Panc1 (cell line): ENCODE measurements around the gene SELENBP1. TPM values are rescaled to one million over a fixed set of nuclear protein-coding genes. Genes with fewer than 3 reads are reported as not detected.

Experiments used
- ATAC-seq: fragments of 200-7000 bp; cut with Tn5 transposase; 2 replicates; pipeline ENCODE4 v1.9.1; 2020; ENCODE audit warnings: mild to moderate bottlenecking, moderate library complexity
- BruUV-seq: library from RNA; stranded (reverse); fragments of 400-500 nt; replicated peaks from 2 replicates; lab custom pipeline; 2021; lab: Mats Ljungman, UMichigan
- CTCF ChIA-PET: fragments of 300-600 bp; sonication (Branson Sonifier 250); formaldehyde crosslinking; loops from one replicate; lab custom pipeline; 2022; ENCODE audit warnings: antibody characterized with exemption; lab: Charles Lee
- POLR2A ChIA-PET: fragments of 300-600 bp; sonication (Branson Sonifier 250); formaldehyde crosslinking; loops from one replicate; lab custom pipeline; 2022; ENCODE audit warnings: antibody characterized with exemption; lab: Charles Lee
- DNase-seq: peaks from one replicate; pipeline ENCODE4 v3.0.0-alpha.2; 2010; ENCODE audit warnings: low read depth, low spot score
- H3K27ac ChIP-seq: 2 replicates; pipeline ENCODE4 v1.5.1; 2011; ENCODE audit warnings: mild to moderate bottlenecking, low read length, inconsistent platforms
- H3K27me3 ChIP-seq: fragments of 200-500 bp; sonication (Bioruptor generic); 2 replicates; pipeline ENCODE4 v1.6.0; 2014; ENCODE audit warnings: low read length, inconsistent platforms; ENCODE audit not compliant: control insufficient read depth, insufficient read depth
- H3K36me3 ChIP-seq: fragments of 200-500 bp; sonication (Bioruptor generic); 2 replicates; pipeline ENCODE4 v1.5.1; 2014; ENCODE audit warnings: inconsistent platforms, mild to moderate bottlenecking, low read length, moderate library complexity; ENCODE audit not compliant: control insufficient read depth, insufficient read depth
- H3K4me1 ChIP-seq: 2 replicates; pipeline ENCODE4 v1.5.1; 2011; ENCODE audit warnings: inconsistent platforms, mild to moderate bottlenecking, low read length, moderate library complexity; ENCODE audit not compliant: control insufficient read depth, insufficient read depth
- H3K4me3 ChIP-seq, 2 experiments: 2 replicates each; pipeline ENCODE4 v1.5.1; 2011 to 2012; ENCODE audit warnings: low read depth in 2 of 2, low read length in 2 of 2, mild to moderate bottlenecking in 2 of 2, inconsistent platforms in 1 of 2, moderate library complexity in 1 of 2
- H3K9me3 ChIP-seq: fragments of 200-500 bp; sonication (Bioruptor generic); 2 replicates; pipeline ENCODE4 v1.5.1; 2014; ENCODE audit warnings: low read depth, mild to moderate bottlenecking, inconsistent platforms, low read length, moderate library complexity; ENCODE audit not compliant: control insufficient read depth, insufficient read depth
- POLR2AphosphoS5 ChIP-seq: IDR thresholded peaks from 2 replicates; pipeline ENCODE4 v1.6.1; 2012; ENCODE audit warnings: mild to moderate bottlenecking, low read depth, low read length, moderate library complexity
- SIN3A ChIP-seq: IDR thresholded peaks from 2 replicates; pipeline ENCODE4 v1.6.1; 2012; ENCODE audit warnings: low read depth, mild to moderate bottlenecking, low read length, moderate library complexity, borderline replicate concordance; ENCODE audit not compliant: insufficient read depth
- TCF7L2 ChIP-seq: IDR thresholded peaks from 2 replicates; pipeline ENCODE4 v1.6.1; 2011; ENCODE audit warnings: mild to moderate bottlenecking, low read depth, low read length, inconsistent platforms
- in situ Hi-C: cut with HindIII; loops from 2 replicates; pipeline ENCODE4 v1.10.0; 2016; ENCODE audit warnings: low sequenced_read_pairs, low pct_unique_long_range_greater_than_20kb
- intact Hi-C: fragments of 100-400 bp; cut with micrococcal nuclease; formaldehyde crosslinking; loops from one replicate; pipeline ENCODE4 v1.10.0; 2022; ENCODE audit not compliant: unreplicated experiment
- total RNA-seq: library from RNA; stranded (reverse); gene quantifications from one replicate; pipeline ENCODE4 v1.2.1, GENCODE V29; 2021; ENCODE audit not compliant: unreplicated experiment
- TF ChIP-seq, protein P1 (sequence below), 2 experiments: IDR thresholded peaks; 2 replicates each; pipeline ENCODE4 v1.6.1; 2011 to 2012; ENCODE audit warnings: low read depth in 2 of 2, control low read depth in 1 of 2, low read length in 1 of 2, mild to moderate bottlenecking in 1 of 2, moderate library complexity in 1 of 2; ENCODE audit not compliant: insufficient read depth in 1 of 2
- TF ChIP-seq, protein P2 (sequence below): fragments of 450-650 bp; IDR thresholded peaks from 2 replicates; pipeline ENCODE4 v1.5.1; 2017; ENCODE audit warnings: mild to moderate bottlenecking

SELENBP1 gene
- total RNA-seq, 1 experiment from 2014 or later = 5.9 TPM

DNA sequence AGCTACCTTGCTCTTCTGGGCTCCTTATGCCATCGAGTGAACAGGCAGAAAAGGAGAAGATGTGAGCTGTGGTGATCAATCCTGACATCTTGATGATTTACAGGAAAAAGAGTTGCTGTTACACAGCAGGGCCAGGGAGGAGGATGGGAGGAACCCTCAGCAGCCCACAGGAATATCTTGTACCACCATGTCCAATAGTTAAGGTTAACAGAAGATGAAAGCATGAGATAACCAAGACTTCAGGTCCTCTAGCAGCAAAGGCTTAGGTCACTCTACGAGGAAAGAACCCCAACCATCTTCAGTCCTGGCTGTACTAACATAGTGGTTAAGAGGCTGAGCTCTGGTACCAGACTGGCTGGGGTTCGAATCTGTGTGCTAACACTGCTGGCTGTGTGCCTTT lies 12.1 kb upstream of the SELENBP1 start:
- DNase-seq (no peak), ATAC-seq (no peak)
- TF ChIP-seq, protein P1, sequence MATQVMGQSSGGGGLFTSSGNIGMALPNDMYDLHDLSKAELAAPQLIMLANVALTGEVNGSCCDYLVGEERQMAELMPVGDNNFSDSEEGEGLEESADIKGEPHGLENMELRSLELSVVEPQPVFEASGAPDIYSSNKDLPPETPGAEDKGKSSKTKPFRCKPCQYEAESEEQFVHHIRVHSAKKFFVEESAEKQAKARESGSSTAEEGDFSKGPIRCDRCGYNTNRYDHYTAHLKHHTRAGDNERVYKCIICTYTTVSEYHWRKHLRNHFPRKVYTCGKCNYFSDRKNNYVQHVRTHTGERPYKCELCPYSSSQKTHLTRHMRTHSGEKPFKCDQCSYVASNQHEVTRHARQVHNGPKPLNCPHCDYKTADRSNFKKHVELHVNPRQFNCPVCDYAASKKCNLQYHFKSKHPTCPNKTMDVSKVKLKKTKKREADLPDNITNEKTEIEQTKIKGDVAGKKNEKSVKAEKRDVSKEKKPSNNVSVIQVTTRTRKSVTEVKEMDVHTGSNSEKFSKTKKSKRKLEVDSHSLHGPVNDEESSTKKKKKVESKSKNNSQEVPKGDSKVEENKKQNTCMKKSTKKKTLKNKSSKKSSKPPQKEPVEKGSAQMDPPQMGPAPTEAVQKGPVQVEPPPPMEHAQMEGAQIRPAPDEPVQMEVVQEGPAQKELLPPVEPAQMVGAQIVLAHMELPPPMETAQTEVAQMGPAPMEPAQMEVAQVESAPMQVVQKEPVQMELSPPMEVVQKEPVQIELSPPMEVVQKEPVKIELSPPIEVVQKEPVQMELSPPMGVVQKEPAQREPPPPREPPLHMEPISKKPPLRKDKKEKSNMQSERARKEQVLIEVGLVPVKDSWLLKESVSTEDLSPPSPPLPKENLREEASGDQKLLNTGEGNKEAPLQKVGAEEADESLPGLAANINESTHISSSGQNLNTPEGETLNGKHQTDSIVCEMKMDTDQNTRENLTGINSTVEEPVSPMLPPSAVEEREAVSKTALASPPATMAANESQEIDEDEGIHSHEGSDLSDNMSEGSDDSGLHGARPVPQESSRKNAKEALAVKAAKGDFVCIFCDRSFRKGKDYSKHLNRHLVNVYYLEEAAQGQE (IDR thresholded peaks at IDR 0.05; ENCODE audit: insufficient read depth in 1 of 2, low read depth in 2 of 2, low read length in 1 of 2) = no peak
- TF ChIP-seq TCF7L2 (no peak), POLR2AphosphoS5 (no peak), SIN3A (no peak)
- TF ChIP-seq, protein P2, sequence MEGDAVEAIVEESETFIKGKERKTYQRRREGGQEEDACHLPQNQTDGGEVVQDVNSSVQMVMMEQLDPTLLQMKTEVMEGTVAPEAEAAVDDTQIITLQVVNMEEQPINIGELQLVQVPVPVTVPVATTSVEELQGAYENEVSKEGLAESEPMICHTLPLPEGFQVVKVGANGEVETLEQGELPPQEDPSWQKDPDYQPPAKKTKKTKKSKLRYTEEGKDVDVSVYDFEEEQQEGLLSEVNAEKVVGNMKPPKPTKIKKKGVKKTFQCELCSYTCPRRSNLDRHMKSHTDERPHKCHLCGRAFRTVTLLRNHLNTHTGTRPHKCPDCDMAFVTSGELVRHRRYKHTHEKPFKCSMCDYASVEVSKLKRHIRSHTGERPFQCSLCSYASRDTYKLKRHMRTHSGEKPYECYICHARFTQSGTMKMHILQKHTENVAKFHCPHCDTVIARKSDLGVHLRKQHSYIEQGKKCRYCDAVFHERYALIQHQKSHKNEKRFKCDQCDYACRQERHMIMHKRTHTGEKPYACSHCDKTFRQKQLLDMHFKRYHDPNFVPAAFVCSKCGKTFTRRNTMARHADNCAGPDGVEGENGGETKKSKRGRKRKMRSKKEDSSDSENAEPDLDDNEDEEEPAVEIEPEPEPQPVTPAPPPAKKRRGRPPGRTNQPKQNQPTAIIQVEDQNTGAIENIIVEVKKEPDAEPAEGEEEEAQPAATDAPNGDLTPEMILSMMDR = no peak
- POLR2A ChIA-PET = interaction anchor here (0.6 kb wide), 1 partner anchor 602 kb away, joined by 4 read pairs; no protein-coding TSS in a partner anchor
- in situ Hi-C loops = no loop called here
- H3K4me3 ChIP-seq = no peak overlapping the region
- no peak overlapping the region for H3K27ac ChIP-seq
- H3K4me1 ChIP-seq = no peaks in the 10 kb centered on the region
- CTCF ChIA-PET = interaction anchor here (0.6 kb wide), 1 partner anchor 57 kb away, joined by 3 read pairs; the partner anchor contains the start of gene PI4KB
- no TSS peak for BruUV-seq
- intact Hi-C loops = no loop called here
- no peaks in the 10 kb centered on the region for H3K36me3 ChIP-seq
- H3K27me3 ChIP-seq = no peaks in the 10 kb centered on the region
- H3K9me3 ChIP-seq = no peaks in the 10 kb centered on the region

DNA sequence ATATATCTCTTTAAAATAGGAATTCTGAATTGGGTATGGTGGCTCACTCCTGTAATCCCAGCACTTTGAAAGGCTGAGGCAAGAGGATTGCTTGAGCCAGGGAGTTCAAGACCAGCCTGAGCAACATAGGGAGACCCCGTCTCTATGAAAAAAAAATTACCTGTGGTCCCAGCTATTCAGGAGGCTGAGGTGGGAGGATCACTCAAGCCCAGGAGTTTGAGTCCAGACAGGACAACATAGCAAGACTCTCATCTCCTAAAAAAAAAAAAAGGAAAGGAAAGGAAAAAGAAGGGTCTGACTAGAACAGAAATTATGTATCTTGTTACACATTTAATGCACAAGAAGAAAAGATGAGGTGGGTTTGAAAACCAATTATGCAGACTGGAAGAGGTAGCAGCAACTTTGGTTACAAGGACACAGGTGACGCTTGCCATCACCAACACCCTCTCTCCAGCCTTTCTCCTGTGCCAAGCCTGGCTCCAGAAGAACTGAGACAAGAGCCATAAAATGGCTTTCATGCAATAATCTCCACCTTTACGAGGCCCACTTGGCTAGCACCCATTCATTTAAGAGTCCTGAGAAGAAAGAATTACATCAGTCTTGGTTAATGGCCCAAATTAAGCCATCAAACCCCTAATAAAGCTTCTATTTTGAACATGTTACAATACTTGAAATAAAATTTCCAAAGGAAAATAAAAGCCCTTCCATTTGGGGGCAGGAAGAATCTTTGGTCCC lies 4.8 kb upstream of the SELENBP1 start:
- ChIA-PET POLR2A (no interaction called here), CTCF (no interaction called here)
- Histone ChIP-seq H3K27ac (no peak overlapping the region), H3K9me3 (no peaks in the 10 kb centered on the region), H3K27me3 (no peaks in the 10 kb centered on the region), H3K4me3 (no peak overlapping the region), H3K36me3 (no peaks in the 10 kb centered on the region), H3K4me1 (peaks cover 4% of the 10 kb centered on the region; the same call in 1 of the 2 replicates)
- in situ Hi-C loops = no loop called here
- ATAC-seq (no peak), DNase-seq (no peak)
- TF ChIP-seq, protein P1 (IDR thresholded peaks at IDR 0.05; ENCODE audit: insufficient read depth in 1 of 2, low read depth in 2 of 2, low read length in 1 of 2) = no peak
- no peak for TF ChIP-seq POLR2AphosphoS5
- TF ChIP-seq, protein P2 = no peak
- BruUV-seq = no TSS peak
- intact Hi-C loops = no loop called here
